DOHH2 (cell line): ENCODE results near the gene SCFD2.

Source experiments
- H3F3A ChIP-seq: fragments of 200-600 bp; sonication (generic), shearing (Covaris generic); 2 replicates; pipeline ENCODE4 v1.6.0; 2016; ENCODE audit warnings: antibody characterized with exemption, mild to moderate bottlenecking; ENCODE audit not compliant: control insufficient read depth, insufficient read depth
- H3K27ac ChIP-seq: fragments of 200-600 bp; sonication (generic); 2 replicates; pipeline ENCODE4 v1.5.1; 2014; ENCODE audit warnings: low read depth, mild to moderate bottlenecking, low read length, moderate library complexity
- H3K27me3 ChIP-seq: fragments of 200-600 bp; sonication (generic); 2 replicates; pipeline ENCODE4 v1.6.1; 2014; ENCODE audit warnings: mild to moderate bottlenecking, low read length, mixed read lengths; ENCODE audit not compliant: control insufficient read depth
- H3K36me3 ChIP-seq: fragments of 200-600 bp; sonication (generic); 2 replicates; pipeline ENCODE4 v1.6.1; 2014; ENCODE audit warnings: mild to moderate bottlenecking, low read length, moderate library complexity, mixed read lengths; ENCODE audit not compliant: control insufficient read depth
- H3K4me1 ChIP-seq: fragments of 200-600 bp; sonication (generic); 2 replicates; pipeline ENCODE4 v1.6.1; 2014; ENCODE audit warnings: mild to moderate bottlenecking, low read length, mixed read lengths; ENCODE audit not compliant: control insufficient read depth
- H3K4me2 ChIP-seq: fragments of 200-600 bp; sonication (generic); 2 replicates; pipeline ENCODE4 v1.6.0; 2014; ENCODE audit warnings: mild to moderate bottlenecking, low read length, moderate library complexity
- H3K4me3 ChIP-seq: fragments of 200-600 bp; sonication (generic); 2 replicates; pipeline ENCODE4 v1.5.1; 2014; ENCODE audit warnings: mild to moderate bottlenecking, low read length, mixed read lengths
- H3K79me2 ChIP-seq: fragments of 200-600 bp; sonication (generic); 2 replicates; pipeline ENCODE4 v1.6.1; 2014; ENCODE audit warnings: mild to moderate bottlenecking, low read length, mixed read lengths; ENCODE audit not compliant: control insufficient read depth
- H3K9me2 ChIP-seq: fragments of 200-600 bp; sonication (generic); replicated peaks from 2 replicates; pipeline ENCODE4 v1.6.1; 2014; ENCODE audit warnings: mild to moderate bottlenecking, low read length, mixed read lengths; ENCODE audit not compliant: control insufficient read depth
- H3K9me3 ChIP-seq: fragments of 200-600 bp; sonication (generic); 2 replicates; pipeline ENCODE4 v1.6.1; 2014; ENCODE audit warnings: antibody characterized with exemption, low read length, mixed read lengths; ENCODE audit not compliant: control insufficient read depth, insufficient read depth
- H4K20me1 ChIP-seq: fragments of 200-600 bp; sonication (generic); 2 replicates; pipeline ENCODE4 v1.6.0; 2014; ENCODE audit warnings: low read depth, mild to moderate bottlenecking, antibody characterized with exemption, low read length, moderate library complexity; ENCODE audit not compliant: control insufficient read depth, insufficient read depth
- EZH2phosphoT487 ChIP-seq: fragments of 200-600 bp; sonication (generic); IDR thresholded peaks from 2 replicates; pipeline ENCODE4 v1.6.1; 2017; ENCODE audit warnings: borderline replicate concordance, mild to moderate bottlenecking, antibody characterized with exemption, low read length, moderate library complexity, mixed read lengths
- TF ChIP-seq, protein P1 (sequence below): fragments of 200-600 bp; sonication (generic); IDR thresholded peaks from one replicate; pipeline ENCODE4 v1.5.1; 2014; ENCODE audit warnings: antibody characterized with exemption, mild to moderate bottlenecking, low read depth, low read length; ENCODE audit not compliant: poor library complexity, severe bottlenecking

Gene SCFD2

DNA sequence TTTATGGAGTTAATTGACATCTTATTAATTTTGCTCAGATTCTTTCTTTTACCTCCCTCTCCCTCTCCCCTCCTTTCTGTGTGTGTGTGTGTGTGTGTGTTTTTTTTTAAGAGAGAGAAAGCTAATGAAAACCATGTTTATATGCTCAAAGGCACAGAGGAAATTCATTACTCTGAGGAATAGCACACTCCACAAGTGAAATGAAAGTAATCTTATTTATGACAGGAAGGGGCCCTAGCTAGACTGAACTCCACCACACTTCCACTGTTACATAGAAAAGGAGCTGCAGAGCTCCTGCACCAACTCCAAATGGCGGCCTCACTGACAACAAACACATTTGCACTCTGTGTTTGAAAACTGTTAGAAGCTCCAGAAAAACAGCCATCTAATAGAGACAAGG lies 353.1 kb downstream of the SCFD2 start:
- Histone ChIP-seq H3K4me3 (0 out of 2 replicates have a peak overlapping the region, but pooled peaks have one; percentile 2), H3K4me2 (peak overlapping the region; percentile 31), H3K4me1 (peaks cover 30% of the 10 kb centered on the region), H3K27ac (no peak overlapping the region), H3K79me2 (no peaks in the 10 kb centered on the region), H3K9me2 (no peaks in the 10 kb centered on the region), H3F3A (0 out of 2 replicates have a peak, but pooled peaks cover 4% of the 10 kb centered on the region), H3K9me3 (peaks cover 1% of the 10 kb centered on the region; the same call in 1 of the 2 replicates), H4K20me1 (no peaks in the 10 kb centered on the region), H3K36me3 (no peaks in the 10 kb centered on the region), H3K27me3 (no peaks in the 10 kb centered on the region)
- TF ChIP-seq, protein P1, sequence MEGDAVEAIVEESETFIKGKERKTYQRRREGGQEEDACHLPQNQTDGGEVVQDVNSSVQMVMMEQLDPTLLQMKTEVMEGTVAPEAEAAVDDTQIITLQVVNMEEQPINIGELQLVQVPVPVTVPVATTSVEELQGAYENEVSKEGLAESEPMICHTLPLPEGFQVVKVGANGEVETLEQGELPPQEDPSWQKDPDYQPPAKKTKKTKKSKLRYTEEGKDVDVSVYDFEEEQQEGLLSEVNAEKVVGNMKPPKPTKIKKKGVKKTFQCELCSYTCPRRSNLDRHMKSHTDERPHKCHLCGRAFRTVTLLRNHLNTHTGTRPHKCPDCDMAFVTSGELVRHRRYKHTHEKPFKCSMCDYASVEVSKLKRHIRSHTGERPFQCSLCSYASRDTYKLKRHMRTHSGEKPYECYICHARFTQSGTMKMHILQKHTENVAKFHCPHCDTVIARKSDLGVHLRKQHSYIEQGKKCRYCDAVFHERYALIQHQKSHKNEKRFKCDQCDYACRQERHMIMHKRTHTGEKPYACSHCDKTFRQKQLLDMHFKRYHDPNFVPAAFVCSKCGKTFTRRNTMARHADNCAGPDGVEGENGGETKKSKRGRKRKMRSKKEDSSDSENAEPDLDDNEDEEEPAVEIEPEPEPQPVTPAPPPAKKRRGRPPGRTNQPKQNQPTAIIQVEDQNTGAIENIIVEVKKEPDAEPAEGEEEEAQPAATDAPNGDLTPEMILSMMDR, result no peak
- TF ChIP-seq EZH2phosphoT487, result no peak

GRCh38 chr4:53011259-53011905 lies 354.5 kb downstream of the SCFD2 start:
- H3K4me2 ChIP-seq, result no peak overlapping the region
- no peaks in the 10 kb centered on the region for H3K36me3 ChIP-seq
- H3K9me2 ChIP-seq, result no peaks in the 10 kb centered on the region
- H3K4me1 ChIP-seq, result peaks cover 30% of the 10 kb centered on the region
- H3K4me3 ChIP-seq, result no peak overlapping the region
- H3F3A ChIP-seq, result 0 out of 2 replicates have a peak, but pooled peaks cover 3% of the 10 kb centered on the region
- no peaks in the 10 kb centered on the region for H3K27me3 ChIP-seq
- no peak overlapping the region for H3K27ac ChIP-seq
- H4K20me1 ChIP-seq, result no peaks in the 10 kb centered on the region
- no peaks in the 10 kb centered on the region for H3K79me2 ChIP-seq
- H3K9me3 ChIP-seq, result peaks cover 5% of the 10 kb centered on the region; the same call in 1 of the 2 replicates
- TF ChIP-seq, protein P1, result no peak
- no peak for TF ChIP-seq EZH2phosphoT487

DNA sequence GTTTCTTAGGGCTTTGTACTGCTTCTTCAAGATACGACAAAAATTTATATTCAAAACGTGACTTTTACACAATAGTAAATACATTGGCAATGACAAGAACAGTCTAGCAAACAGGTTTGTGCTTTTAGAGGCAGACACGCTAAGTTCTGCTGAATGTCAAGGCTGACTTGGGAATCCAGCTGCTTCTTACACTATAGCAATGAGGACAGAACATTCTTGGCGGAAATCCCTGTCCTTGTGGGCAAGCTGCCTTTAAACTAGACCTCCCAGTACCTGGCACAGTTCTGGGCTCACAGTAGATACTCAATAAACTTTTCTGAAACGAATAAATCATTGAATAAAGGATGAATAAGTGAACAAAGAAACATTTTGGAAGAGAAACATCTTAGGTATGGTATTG lies 355.5 kb downstream of the SCFD2 start:
- H3K36me3 ChIP-seq, result no peaks in the 10 kb centered on the region
- H3K27ac ChIP-seq, result no peak overlapping the region
- H3F3A ChIP-seq, result no peaks in the 10 kb centered on the region
- H3K4me1 ChIP-seq, result peaks cover 30% of the 10 kb centered on the region
- H3K9me2 ChIP-seq, result no peaks in the 10 kb centered on the region
- no peaks in the 10 kb centered on the region for H3K79me2 ChIP-seq
- H3K4me3 ChIP-seq, result no peak overlapping the region
- no peak overlapping the region for H3K4me2 ChIP-seq
- no peaks in the 10 kb centered on the region for H3K27me3 ChIP-seq
- TF ChIP-seq EZH2phosphoT487, result no peak
- TF ChIP-seq, protein P1, result no peak
- H4K20me1 ChIP-seq, result no peaks in the 10 kb centered on the region
- H3K9me3 ChIP-seq, result peaks cover 5% of the 10 kb centered on the region; the same call in 1 of the 2 replicates
